HEK293 (cell line): ENCODE results near the gene NGB.

Experiments used
- CTCF ChIA-PET: fragments of 350-600 bp; formaldehyde crosslinking; extraction: SDS; loops from one replicate; lab custom pipeline; 2021; ENCODE audit warnings: antibody characterized with exemption; lab: Yijun Ruan, JAX
- POLR2A ChIA-PET: fragments of 300-600 bp; formaldehyde crosslinking; extraction: SDS; loops from one replicate; lab custom pipeline; 2020; ENCODE audit warnings: antibody characterized with exemption, inconsistent platforms; lab: Yijun Ruan, JAX
- H3K27ac ChIP-seq: fragments of 200-500 bp; sonication (Bioruptor generic); 2 replicates; pipeline ENCODE4 v1.5.1; 2014; ENCODE audit warnings: low read depth, low read length, control low read depth, inconsistent platforms; ENCODE audit errors: extremely low read depth
- H3K36me3 ChIP-seq, 2 experiments: fragments of 200-500 bp in 1 of 2; sonication (Bioruptor generic) in 1 of 2; 1 replicate in 1 of 2; 2 replicates in 1 of 2; pipeline ENCODE4 v1.5.1; 2014 to 2017; ENCODE audit warnings: inconsistent platforms in 2 of 2, low read length in 2 of 2; ENCODE audit not compliant: control insufficient read depth in 2 of 2, insufficient read depth in 1 of 2
- H3K4me1 ChIP-seq: fragments of 200-500 bp; sonication (Bioruptor generic); 2 replicates; pipeline ENCODE4 v1.5.1; 2014; ENCODE audit warnings: mild to moderate bottlenecking, low read length, inconsistent platforms; ENCODE audit not compliant: control insufficient read depth, insufficient read depth
- H3K4me3 ChIP-seq: 2 replicates; pipeline ENCODE4 v1.5.1; 2011; ENCODE audit warnings: low read depth, mild to moderate bottlenecking, control low read depth, low read length, moderate library complexity
- H3K9me3 ChIP-seq: fragments of 200-500 bp; sonication (Bioruptor generic); 2 replicates; pipeline ENCODE4 v1.5.1; 2014; ENCODE audit warnings: low read depth, low read length, inconsistent platforms; ENCODE audit not compliant: control insufficient read depth, insufficient read depth
- EGR2 ChIP-seq: fragments of 450-650 bp; formaldehyde crosslinking; IDR thresholded peaks from 2 replicates; pipeline ENCODE4 v1.5.1; 2016; ENCODE audit warnings: low read depth, missing biosample characterization, missing genetic modification characterization
- ELK4 ChIP-seq: IDR thresholded peaks from 2 replicates; pipeline ENCODE4 v1.6.1; 2011; ENCODE audit warnings: mild to moderate bottlenecking, low read depth, low read length, borderline replicate concordance
- FEZF1 ChIP-seq: fragments of 450-650 bp; formaldehyde crosslinking; IDR thresholded peaks from 2 replicates; pipeline ENCODE4 v1.5.1; 2016; ENCODE audit warnings: missing biosample characterization, missing genetic modification characterization
- GLI2 ChIP-seq: fragments of 450-650 bp; formaldehyde crosslinking; IDR thresholded peaks from 2 replicates; pipeline ENCODE4; 2017; ENCODE audit warnings: missing biosample characterization, missing genetic modification characterization, low read depth, borderline replicate concordance
- HIC1 ChIP-seq: fragments of 450-650 bp; formaldehyde crosslinking; IDR thresholded peaks from 2 replicates; pipeline ENCODE4 v1.5.1; 2016; ENCODE audit warnings: missing biosample characterization, missing genetic modification characterization
- IKZF3 ChIP-seq: fragments of 450-650 bp; IDR thresholded peaks from 2 replicates; pipeline ENCODE4 v1.5.0; 2018; ENCODE audit warnings: missing biosample characterization, mild to moderate bottlenecking, missing genetic modification characterization, moderate library complexity
- KLF1 ChIP-seq: fragments of 450-650 bp; formaldehyde crosslinking; IDR thresholded peaks from 2 replicates; pipeline ENCODE4 v1.5.1; 2016; ENCODE audit warnings: missing biosample characterization, missing genetic modification characterization
- KLF17 ChIP-seq: fragments of 450-650 bp; formaldehyde crosslinking; IDR thresholded peaks from 2 replicates; pipeline ENCODE4 v1.5.1; 2016; ENCODE audit warnings: missing biosample characterization, missing genetic modification characterization
- MEIS1 ChIP-seq: sonication (generic); formaldehyde crosslinking; IDR thresholded peaks from 2 replicates; pipeline ENCODE4 v1.8.1; 2022; ENCODE audit warnings: missing genetic modification reagents, mild to moderate bottlenecking, borderline replicate concordance
- PRDM2 ChIP-seq: fragments of 450-650 bp; formaldehyde crosslinking; IDR thresholded peaks from 2 replicates; pipeline ENCODE4 v1.5.1; 2016; ENCODE audit warnings: missing biosample characterization, missing genetic modification characterization, borderline replicate concordance
- SALL2 ChIP-seq: fragments of 450-650 bp; formaldehyde crosslinking; IDR thresholded peaks from 2 replicates; pipeline ENCODE4 v1.5.0; 2017; ENCODE audit warnings: missing biosample characterization, mild to moderate bottlenecking, missing genetic modification characterization, borderline replicate concordance
- SCRT2 ChIP-seq: fragments of 450-650 bp; formaldehyde crosslinking; IDR thresholded peaks from 2 replicates; pipeline ENCODE4 v1.5.1; 2016; ENCODE audit warnings: missing biosample characterization, missing genetic modification characterization
- YY2 ChIP-seq: fragments of 450-650 bp; formaldehyde crosslinking; IDR thresholded peaks from 2 replicates; pipeline ENCODE4 v1.5.1; 2016; ENCODE audit warnings: missing biosample characterization, missing genetic modification characterization
- ZFHX2 ChIP-seq: fragments of 450-650 bp; formaldehyde crosslinking; conservative IDR thresholded peaks from 2 replicates; pipeline ENCODE4 v1.5.1; 2016; ENCODE audit warnings: missing biosample characterization, missing genetic modification characterization
- ZNF10 ChIP-seq: fragments of 450-650 bp; formaldehyde crosslinking; IDR thresholded peaks from 2 replicates; pipeline ENCODE4 v1.5.1; 2017; ENCODE audit warnings: missing biosample characterization, missing genetic modification characterization
- ZNF16 ChIP-seq: fragments of 450-650 bp; formaldehyde crosslinking; IDR thresholded peaks from 2 replicates; pipeline ENCODE4 v1.5.1; 2016; ENCODE audit warnings: low read depth, missing biosample characterization, missing genetic modification characterization
- ZNF2 ChIP-seq: fragments of 450-650 bp; formaldehyde crosslinking; IDR thresholded peaks from 2 replicates; pipeline ENCODE4 v1.5.1; 2016; ENCODE audit warnings: missing biosample characterization, missing genetic modification characterization
- ZNF24 ChIP-seq: fragments of 450-650 bp; formaldehyde crosslinking; IDR thresholded peaks from 2 replicates; pipeline ENCODE4 v1.5.1; 2016; ENCODE audit warnings: missing biosample characterization, missing genetic modification characterization
- ZNF266 ChIP-seq: fragments of 450-650 bp; formaldehyde crosslinking; IDR thresholded peaks from 2 replicates; pipeline ENCODE4 v1.5.1; 2016; ENCODE audit warnings: missing biosample characterization, missing genetic modification characterization, low read depth
- ZNF274 ChIP-seq, 2 experiments: fragments of 200-500 bp in 1 of 2; fragments of 450-650 bp in 1 of 2; sonication (Bioruptor generic) in 1 of 2; formaldehyde crosslinking in 1 of 2; IDR thresholded peaks; 2 replicates each; pipeline versions ENCODE4 v1.5.1 to v1.6.1; 2014 to 2016; ENCODE audit warnings: borderline replicate concordance in 1 of 2, inconsistent platforms in 1 of 2, low read length in 1 of 2, missing biosample characterization in 1 of 2, missing genetic modification characterization in 1 of 2
- ZNF341 ChIP-seq: fragments of 450-650 bp; formaldehyde crosslinking; IDR thresholded peaks from 2 replicates; pipeline ENCODE4; 2016; ENCODE audit warnings: low read depth, missing biosample characterization, missing genetic modification characterization
- ZNF423 ChIP-seq: fragments of 450-650 bp; formaldehyde crosslinking; IDR thresholded peaks from 2 replicates; pipeline ENCODE4 v1.5.1; 2016; ENCODE audit warnings: missing biosample characterization, missing genetic modification characterization
- ZNF426 ChIP-seq: fragments of 450-650 bp; formaldehyde crosslinking; IDR thresholded peaks from 2 replicates; pipeline ENCODE4 v1.5.1; 2017; ENCODE audit warnings: missing biosample characterization, missing genetic modification characterization, mild to moderate bottlenecking, inconsistent platforms, moderate library complexity
- ZNF624 ChIP-seq: fragments of 450-650 bp; formaldehyde crosslinking; IDR thresholded peaks from 2 replicates; pipeline ENCODE4 v1.5.1; 2017; ENCODE audit warnings: missing biosample characterization, missing genetic modification characterization
- ZNF629 ChIP-seq: fragments of 450-650 bp; formaldehyde crosslinking; IDR thresholded peaks from 2 replicates; pipeline ENCODE4 v1.5.1; 2017; ENCODE audit warnings: missing biosample characterization, missing genetic modification characterization
- ZNF658 ChIP-seq: fragments of 450-650 bp; formaldehyde crosslinking; IDR thresholded peaks from 2 replicates; pipeline ENCODE4; 2016; ENCODE audit warnings: missing biosample characterization, missing genetic modification characterization
- ZNF664 ChIP-seq: fragments of 450-650 bp; formaldehyde crosslinking; IDR thresholded peaks from 2 replicates; pipeline ENCODE4 v1.5.1; 2016; ENCODE audit warnings: missing biosample characterization, missing genetic modification characterization
- ZNF707 ChIP-seq: fragments of 450-650 bp; formaldehyde crosslinking; IDR thresholded peaks from 2 replicates; pipeline ENCODE4 v1.5.1; 2016; ENCODE audit warnings: missing biosample characterization, missing genetic modification characterization
- ZNF830 ChIP-seq: fragments of 450-650 bp; IDR thresholded peaks from 2 replicates; pipeline ENCODE4 v1.5.0; 2018; ENCODE audit warnings: missing biosample characterization, missing genetic modification characterization, low read depth, mild to moderate bottlenecking, moderate library complexity
- ZNF843 ChIP-seq: fragments of 450-650 bp; formaldehyde crosslinking; IDR thresholded peaks from 2 replicates; pipeline ENCODE4 v1.5.1; 2016; ENCODE audit warnings: missing biosample characterization, missing genetic modification characterization

The NGB gene

DNA sequence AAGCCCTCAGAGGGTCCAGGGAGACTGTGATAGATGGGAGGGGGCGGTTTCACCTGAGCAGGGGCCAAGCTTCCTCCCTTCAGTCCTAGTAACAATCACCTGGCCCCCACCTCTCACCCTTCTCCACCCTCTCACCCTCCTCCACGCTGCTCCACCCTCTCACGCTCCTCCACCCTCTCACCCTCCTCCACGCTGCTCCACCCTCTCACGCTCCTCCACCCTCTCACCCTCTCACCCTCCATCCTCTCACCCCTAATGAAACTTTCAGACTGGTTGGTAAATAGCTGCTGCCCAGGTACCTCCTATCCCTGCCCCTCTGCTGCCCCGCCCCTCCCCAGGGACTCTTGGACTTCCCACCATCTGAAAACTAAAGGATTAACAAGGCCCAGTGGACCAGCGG, 34.2 kb downstream of the NGB start:
- CTCF ChIA-PET: interaction anchor here (0.6 kb wide), 2 partner anchors 113 to 222 kb away, joined by 3 read pairs; no protein-coding TSS in a partner anchor
- TF ChIP-seq ZNF10 (tag by site-specific recombination) (no peak), KLF1 (tag by site-specific recombination) (peak; percentile 94), HIC1 (no peak), SCRT2 (no peak), ZNF830 (tag by site-specific recombination) (no peak), ZNF24 (no peak), EGR2 (tag by site-specific recombination) (peak; percentile 82), ZNF341 (tag by site-specific recombination) (peak; percentile 52), ELK4 (no peak), ZNF266 (tag by site-specific recombination) (no peak), ZNF843 (tag by site-specific recombination) (no peak), SALL2 (tag by site-specific recombination) (no peak), IKZF3 (no peak), ZNF423 (tag by site-specific recombination) (no peak), ZFHX2 (peak; percentile 85), ZNF629 (tag by site-specific recombination) (no peak), ZNF664 (tag by site-specific recombination) (no peak), GLI2 (tag by site-specific recombination) (no peak), FEZF1 (no peak), MEIS1 (CRISPR knock-in tag) (no peak), ZNF2 (tag by site-specific recombination) (no peak), YY2 (no peak), ZNF426 (no peak), ZNF658 (tag by site-specific recombination) (no peak), ZNF274 (IDR thresholded peaks at IDR 0.05; ENCODE audit: low read length) (no peak), ZNF274 (tag by site-specific recombination; IDR thresholded peaks at IDR 0.05; ENCODE audit: borderline replicate concordance) (no peak), ZNF707 (tag by site-specific recombination) (no peak), ZNF624 (tag by site-specific recombination) (no peak), PRDM2 (tag by site-specific recombination) (no peak), ZNF16 (tag by site-specific recombination) (no peak), KLF17 (tag by site-specific recombination) (peak; percentile 61; the same call in 1 of the 2 replicates)

More for the DNA sequence above, 34.2 kb downstream of the NGB start:
- no peak overlapping the region for H3K27ac ChIP-seq
- no peaks in the 10 kb centered on the region for H3K4me1 ChIP-seq
- H3K9me3 ChIP-seq: no peaks in the 10 kb centered on the region
- H3K4me3 ChIP-seq: no peak overlapping the region
- POLR2A ChIA-PET: no interaction called here
- no peaks in the 10 kb centered on the region for H3K36me3 ChIP-seq
